ENCODE data around the gene KCNRG. TPM values are rescaled to one million over a fixed set of nuclear protein-coding genes. Genes with fewer than 3 reads are reported as not detected.

Gene KCNRG
- total RNA-seq, 6 experiments from 2014 or later, result 0.17 to 1.3 (median 0.30) TPM; not detected in 1

DNA sequence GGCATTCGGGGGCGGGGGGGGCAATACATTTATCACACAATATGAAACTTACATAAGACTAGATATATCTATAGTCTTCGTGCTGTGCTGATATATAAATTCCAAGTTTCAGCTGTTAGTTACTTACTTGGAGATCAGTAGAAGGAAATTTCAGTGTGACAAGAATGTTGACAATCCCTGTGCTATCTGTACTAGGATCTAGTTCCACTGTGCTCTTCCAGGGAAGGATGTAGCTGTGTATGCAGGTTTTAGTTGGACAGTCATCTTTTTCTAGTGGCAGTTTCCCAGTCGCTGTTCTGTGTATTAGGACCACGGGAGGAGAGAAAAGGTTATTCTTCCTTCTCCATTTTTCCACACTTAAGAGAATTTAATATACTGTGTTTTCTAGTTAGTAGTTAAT is 21.6 kb upstream of the KCNRG start:
- H3K4me1 Mint-ChIP-seq (ENCODE audit: low read depth), result peaks cover 15% of the 10 kb centered on the region
- no peaks in the 10 kb centered on the region for H3K9me3 Mint-ChIP-seq
- H3K27ac Mint-ChIP-seq, result no peak overlapping the region
- DNase-seq, result no peak
- peaks cover 8% of the 10 kb centered on the region; the same call in 1 of the 2 replicates for H3K36me3 Mint-ChIP-seq (ENCODE audit: low read depth)
- no peaks in the 10 kb centered on the region; the same call in 1 of the 2 replicates for H3K27me3 Mint-ChIP-seq (ENCODE audit: insufficient read depth)
- no peak overlapping the region for H3K4me3 Mint-ChIP-seq
- TF ChIP-seq, protein P1, sequence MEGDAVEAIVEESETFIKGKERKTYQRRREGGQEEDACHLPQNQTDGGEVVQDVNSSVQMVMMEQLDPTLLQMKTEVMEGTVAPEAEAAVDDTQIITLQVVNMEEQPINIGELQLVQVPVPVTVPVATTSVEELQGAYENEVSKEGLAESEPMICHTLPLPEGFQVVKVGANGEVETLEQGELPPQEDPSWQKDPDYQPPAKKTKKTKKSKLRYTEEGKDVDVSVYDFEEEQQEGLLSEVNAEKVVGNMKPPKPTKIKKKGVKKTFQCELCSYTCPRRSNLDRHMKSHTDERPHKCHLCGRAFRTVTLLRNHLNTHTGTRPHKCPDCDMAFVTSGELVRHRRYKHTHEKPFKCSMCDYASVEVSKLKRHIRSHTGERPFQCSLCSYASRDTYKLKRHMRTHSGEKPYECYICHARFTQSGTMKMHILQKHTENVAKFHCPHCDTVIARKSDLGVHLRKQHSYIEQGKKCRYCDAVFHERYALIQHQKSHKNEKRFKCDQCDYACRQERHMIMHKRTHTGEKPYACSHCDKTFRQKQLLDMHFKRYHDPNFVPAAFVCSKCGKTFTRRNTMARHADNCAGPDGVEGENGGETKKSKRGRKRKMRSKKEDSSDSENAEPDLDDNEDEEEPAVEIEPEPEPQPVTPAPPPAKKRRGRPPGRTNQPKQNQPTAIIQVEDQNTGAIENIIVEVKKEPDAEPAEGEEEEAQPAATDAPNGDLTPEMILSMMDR (IDR thresholded peaks at IDR 0.05), result no peak

DNA sequence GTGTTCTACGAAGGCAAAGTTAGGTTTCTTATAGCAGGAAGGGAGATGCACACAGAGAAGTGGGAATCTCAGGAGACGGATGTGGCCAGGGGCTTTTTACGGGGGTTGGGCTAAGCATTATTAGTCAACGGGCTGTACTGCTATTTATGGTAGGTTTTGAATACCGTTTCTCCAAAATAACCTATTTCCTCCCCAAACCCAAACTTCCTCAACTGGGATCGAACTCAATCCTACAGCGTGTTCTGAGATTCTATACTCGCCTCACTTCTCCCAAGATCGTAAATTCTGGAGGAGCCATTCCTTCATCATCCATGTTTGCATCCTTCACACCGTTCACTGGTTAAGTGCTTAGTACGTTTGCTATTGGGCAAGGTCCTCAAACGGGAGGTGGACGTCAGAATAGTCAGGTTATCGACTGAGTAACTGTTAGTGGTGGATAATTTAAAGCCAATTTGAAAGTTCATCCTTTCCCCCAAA is 19.6 kb upstream of the KCNRG start:
- peak overlapping the region; percentile 66 for H3K27ac Mint-ChIP-seq
- peak overlapping the region; percentile 75 for H3K4me3 Mint-ChIP-seq
- H3K4me1 Mint-ChIP-seq (ENCODE audit: low read depth), result peaks cover 33% of the 10 kb centered on the region
- DNase-seq, result no peak
- no peaks in the 10 kb centered on the region; the same call in 1 of the 2 replicates for H3K27me3 Mint-ChIP-seq (ENCODE audit: insufficient read depth)
- TF ChIP-seq, protein P1 (IDR thresholded peaks at IDR 0.05), result no peak
- H3K36me3 Mint-ChIP-seq (ENCODE audit: low read depth), result peaks cover 15% of the 10 kb centered on the region
- no peaks in the 10 kb centered on the region for H3K9me3 Mint-ChIP-seq

DNA sequence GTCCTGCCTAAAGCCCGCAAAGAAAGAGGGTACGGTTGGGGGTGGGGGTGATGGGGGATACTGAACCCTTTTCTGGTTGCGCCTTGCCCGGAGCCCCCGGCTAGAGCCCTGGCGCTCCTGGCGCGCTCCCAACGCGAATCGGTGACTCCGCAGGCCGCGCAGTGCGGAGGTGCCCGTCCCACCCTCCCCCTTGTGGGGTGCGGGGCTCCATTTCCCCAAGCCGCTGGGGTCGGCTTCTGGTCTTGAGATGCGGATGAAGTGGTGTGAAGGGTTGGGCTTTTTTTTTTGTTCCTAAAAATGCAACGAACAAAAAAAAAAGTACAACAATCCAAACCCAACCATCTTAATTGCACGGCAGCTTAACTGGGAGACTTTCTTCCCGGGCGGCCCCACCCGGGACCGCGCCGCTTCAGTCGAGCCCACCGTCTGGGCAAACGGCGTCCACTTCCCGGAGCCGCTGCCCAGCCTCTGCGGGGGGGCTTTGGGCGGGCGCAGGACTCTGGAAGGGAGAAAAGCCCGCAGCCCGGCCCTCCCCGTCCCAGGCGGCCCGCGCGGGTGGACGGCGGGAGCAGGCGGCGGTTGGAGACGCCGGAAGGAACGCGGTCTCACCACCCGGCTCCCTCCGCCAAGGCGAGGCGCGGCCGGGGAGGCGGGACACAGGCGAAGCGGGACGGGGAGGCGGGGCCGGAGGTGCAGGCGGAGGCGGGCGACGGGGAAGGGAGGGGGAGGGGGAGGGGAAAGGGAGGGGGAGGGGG is 18.9 kb upstream of the KCNRG start:
- Mint-ChIP-seq H3K27ac (peak overlapping the region; percentile 66), H3K4me1 (ENCODE audit: low read depth) (peaks cover 34% of the 10 kb centered on the region), H3K36me3 (ENCODE audit: low read depth) (peaks cover 16% of the 10 kb centered on the region), H3K27me3 (ENCODE audit: insufficient read depth) (no peaks in the 10 kb centered on the region; the same call in 1 of the 2 replicates), H3K9me3 (no peaks in the 10 kb centered on the region), H3K4me3 (peak overlapping the region; percentile 75)
- peak; percentile 88 for DNase-seq
- TF ChIP-seq, protein P1 (IDR thresholded peaks at IDR 0.05), result no peak

DNA sequence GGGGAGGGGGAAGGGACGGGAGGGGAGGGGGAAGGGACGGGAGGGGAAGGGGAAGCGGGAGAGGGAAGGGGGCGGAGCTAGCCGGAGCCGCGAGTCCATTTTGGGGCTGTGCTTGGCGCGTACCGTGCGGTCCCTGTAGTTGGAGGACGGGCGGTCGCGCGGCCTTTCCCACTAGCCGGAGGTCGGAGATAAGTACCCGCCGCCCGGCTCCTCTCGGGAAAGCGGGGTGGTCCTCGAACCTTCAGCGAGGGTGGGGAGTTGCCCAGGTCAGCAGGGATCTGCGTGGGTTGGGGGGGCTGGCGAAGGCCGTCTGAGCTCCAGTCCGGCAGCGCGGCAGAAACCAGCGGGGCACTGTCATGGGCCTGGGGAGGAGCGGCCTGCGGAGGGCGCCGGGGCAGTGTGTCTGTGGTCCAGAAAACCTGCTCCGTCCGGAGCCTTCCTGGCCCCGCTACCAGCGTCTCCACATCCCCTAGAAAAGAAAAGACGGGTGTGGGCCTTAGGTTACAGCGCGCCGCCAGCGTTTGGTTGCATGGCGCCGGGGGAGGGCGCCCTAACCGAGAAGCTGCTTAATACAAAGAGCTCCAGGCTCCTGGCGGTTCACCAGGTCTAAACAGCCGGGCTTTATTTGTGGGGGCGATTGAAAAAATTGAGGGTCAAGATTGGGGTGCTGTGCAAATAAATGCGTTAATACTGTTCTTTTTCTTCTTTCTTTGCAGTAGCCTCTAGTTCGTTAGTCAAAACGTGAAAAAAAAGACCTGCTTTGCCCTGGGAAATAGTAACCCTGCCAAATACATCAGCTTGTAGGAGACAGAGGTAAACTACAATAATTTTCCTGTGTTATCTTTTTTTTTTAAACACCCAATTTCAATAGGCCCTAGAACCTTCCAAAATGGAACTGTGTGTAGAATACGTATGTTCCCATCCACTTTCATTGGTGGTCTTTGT is 18.0 kb upstream of the KCNRG start, which contains the start of gene TRIM13:
TRIM13 (plus strand) TSS at position 92 of the 945 bp plus-strand sequence. CDS start 14,899 bp downstream, outside the sequence.
- TF ChIP-seq, protein P1 (IDR thresholded peaks at IDR 0.05), result peak; percentile 87
- Mint-ChIP-seq H3K4me1 (ENCODE audit: low read depth) (peaks cover 40% of the 10 kb centered on the region), H3K27ac (peak within 1 kb of the TSS; percentile 93), H3K4me3 (peak within 1 kb of the TSS; percentile 89), H3K27me3 (ENCODE audit: insufficient read depth) (no peaks in the 10 kb centered on the region; the same call in 1 of the 2 replicates), H3K9me3 (no peaks in the 10 kb centered on the region), H3K36me3 (ENCODE audit: low read depth) (peaks cover 21% of the 10 kb centered on the region)
- peak; percentile 82 for DNase-seq

DNA sequence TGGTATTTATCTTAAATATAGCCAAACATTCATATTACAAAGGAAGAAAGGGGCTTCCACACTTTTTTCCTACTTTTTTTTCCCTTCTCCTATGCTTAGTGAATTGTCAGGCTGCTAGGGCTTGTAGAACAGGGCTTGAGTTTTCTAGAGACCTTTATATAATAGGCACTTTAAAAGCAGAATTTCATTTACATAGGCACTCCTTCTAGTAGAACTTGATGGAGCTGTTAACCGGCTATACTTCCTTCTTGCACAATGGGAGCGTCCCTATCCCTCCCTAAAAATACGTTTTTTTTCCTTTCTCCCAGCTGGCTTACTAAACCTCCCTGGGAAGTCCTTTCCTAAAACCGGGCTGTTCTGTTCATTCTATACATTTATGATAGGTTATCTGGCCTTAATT is 17.3 kb upstream of the KCNRG start:
- no peak for DNase-seq
- Mint-ChIP-seq H3K4me1 (ENCODE audit: low read depth) (peaks cover 40% of the 10 kb centered on the region), H3K9me3 (no peaks in the 10 kb centered on the region), H3K27ac (peak overlapping the region; percentile 93), H3K36me3 (ENCODE audit: low read depth) (peaks cover 22% of the 10 kb centered on the region), H3K27me3 (ENCODE audit: insufficient read depth) (no peaks in the 10 kb centered on the region; the same call in 1 of the 2 replicates), H3K4me3 (peak overlapping the region; percentile 89)
- TF ChIP-seq, protein P1 (IDR thresholded peaks at IDR 0.05), result no peak
